Testis (tissue), 2 donors: ENCODE measurements around the gene ELOVL7.

ENCODE experiments used
- CTCF ChIP-seq, 3 experiments: fragments of 450-650 bp in 2 of 3; fragments of 200-600 bp in 1 of 3; sonication (generic) in 1 of 3; IDR thresholded peaks; one replicate each; pipeline ENCODE4 v1.5.1; 2016 to 2019; ENCODE audit warnings: antibody characterized with exemption in 3 of 3, mild to moderate bottlenecking in 2 of 3, moderate library complexity in 1 of 3
- POLR2A ChIP-seq: fragments of 450-650 bp; IDR thresholded peaks from one replicate; pipeline ENCODE4 v1.6.1; 2017; ENCODE audit warnings: antibody characterized with exemption, mild to moderate bottlenecking, moderate library complexity

DNA sequence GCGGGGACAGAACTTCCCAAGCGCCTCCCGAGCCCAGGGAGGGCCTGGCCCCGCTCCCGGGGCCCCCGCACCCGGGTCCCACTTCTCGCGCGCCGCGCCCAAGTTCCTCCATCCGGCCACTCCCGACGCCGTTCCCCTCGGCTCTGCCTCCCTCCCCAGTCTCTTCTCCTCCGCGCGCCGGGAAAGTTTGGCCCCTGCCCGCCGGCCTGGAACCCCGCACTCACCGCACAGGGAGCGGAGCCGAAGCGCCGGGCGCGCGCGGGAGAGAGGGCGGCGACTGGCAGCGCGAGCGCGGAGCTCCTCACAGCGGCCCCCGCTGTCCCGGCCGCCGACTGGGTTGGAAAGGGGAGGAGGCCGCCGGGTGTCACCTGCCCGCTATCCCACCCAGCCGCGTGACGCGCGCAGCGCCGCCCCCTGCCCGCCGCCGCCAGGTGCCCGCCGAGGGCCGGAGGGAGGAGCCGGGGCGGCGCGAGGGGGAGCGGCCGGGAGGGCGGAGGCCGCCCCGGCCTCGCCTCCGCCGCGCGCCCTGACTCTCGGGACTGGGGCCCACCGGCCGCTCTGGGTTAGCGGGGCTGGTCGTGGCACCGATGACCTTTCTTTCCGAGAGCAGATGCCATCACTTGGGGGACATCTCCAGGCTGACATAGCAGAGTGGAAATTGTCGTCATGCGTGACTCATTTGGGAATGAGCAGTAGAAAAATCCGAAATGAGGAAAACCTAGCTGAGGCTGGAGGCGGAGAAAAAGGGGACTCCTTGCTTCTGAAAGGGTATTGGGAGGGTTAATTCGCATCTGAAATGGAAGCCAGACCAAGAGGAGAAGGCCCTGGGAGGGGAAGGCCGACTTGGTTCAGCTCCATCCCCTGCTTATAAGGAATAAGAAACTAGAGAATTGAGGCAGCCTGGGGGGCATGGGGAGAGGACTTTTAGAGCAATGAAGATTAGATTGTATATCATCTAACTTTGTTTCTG, at the start of gene ELOVL7:
- no peak for TF ChIP-seq POLR2A
- no peak for TF ChIP-seq CTCF (IDR thresholded peaks at IDR 0.05)
